Upper lobe of right lung (tissue), 1 donor: Measurements from ENCODE around the gene LAMC1. TPM values are rescaled to one million over a fixed set of nuclear protein-coding genes. Genes with fewer than 3 reads are reported as not detected.

ENCODE experiments used
- ATAC-seq: fragments of 200-7000 bp; cut with Tn5 transposase; one replicate; pipeline ENCODE4 v1.9.1; 2020; ENCODE audit warnings: mild to moderate bottlenecking, moderate library complexity
- DNase-seq: peaks from one replicate; pipeline ENCODE4 v3.0.0-alpha.2; 2020
- H3K27ac ChIP-seq: fragments of 200-600 bp; one replicate; pipeline ENCODE4 v1.8.0; 2022
- H3K27me3 ChIP-seq: fragments of 200-600 bp; one replicate; pipeline ENCODE4 v1.8.0; 2022; ENCODE audit warnings: mild to moderate bottlenecking
- H3K36me3 ChIP-seq: fragments of 200-600 bp; one replicate; pipeline ENCODE4 v1.8.0; 2022
- H3K4me1 ChIP-seq: fragments of 200-600 bp; one replicate; pipeline ENCODE4 v1.8.0; 2022
- H3K4me3 ChIP-seq: fragments of 200-600 bp; one replicate; pipeline ENCODE4 v1.8.0; 2022; ENCODE audit warnings: mild to moderate bottlenecking
- H3K9me3 ChIP-seq: fragments of 200-600 bp; one replicate; pipeline ENCODE4 v1.8.0; 2022
- CTCF ChIP-seq: fragments of 200-600 bp; IDR thresholded peaks from one replicate; pipeline ENCODE4 v1.8.0; 2022; ENCODE audit warnings: antibody characterized with exemption
- intact Hi-C: fragments of 100-400 bp; cut with DNase I; formaldehyde crosslinking; loops from one replicate; pipeline ENCODE4 v1.11.0; 2022
- total RNA-seq: library from RNA; stranded (reverse); fragmentation: NEBNext Ultra II Directional; extraction: Animal tissue kit (Norgen Biotek cat#: 25700); gene quantifications from one replicate; pipeline ENCODE4 v1.2.1, GENCODE V29; 2021
- donor health status: DM: no; HTN: yes; CAD: no; lungs with severe emphysema.

Gene LAMC1
- total RNA-seq, 1 donor from 2014 or later = 120 TPM

- Histone ChIP-seq H3K4me3 (no peak overlapping the region), H3K27ac (no peak overlapping the region), H3K36me3 (no peaks in the 10 kb centered on the region), H3K27me3 (no peaks in the 10 kb centered on the region), H3K9me3 (no peaks in the 10 kb centered on the region), H3K4me1 (peaks cover 31% of the 10 kb centered on the region)
- DNase-seq (no peak), ATAC-seq (no peak)
- intact Hi-C loops = no loop called here
- no peak for TF ChIP-seq CTCF
Measured at GRCh38 chr1:183077097-183077496, 53.9 kb downstream of the LAMC1 start.

GRCh38 chr1:183079712-183080388, 56.6 kb downstream of the LAMC1 start:
- no peak overlapping the region for H3K4me3 ChIP-seq
- peaks cover 11% of the 10 kb centered on the region for H3K4me1 ChIP-seq
- H3K27me3 ChIP-seq = no peaks in the 10 kb centered on the region
- TF ChIP-seq CTCF = no peak
- intact Hi-C loops = no loop called here
- H3K27ac ChIP-seq = no peak overlapping the region
- no peaks in the 10 kb centered on the region for H3K9me3 ChIP-seq
- H3K36me3 ChIP-seq = no peaks in the 10 kb centered on the region
- ATAC-seq = no peak
- DNase-seq = no peak

GRCh38 chr1:183080406-183080805, 57.2 kb downstream of the LAMC1 start:
- Histone ChIP-seq H3K27ac (no peak overlapping the region), H3K4me1 (peaks cover 11% of the 10 kb centered on the region), H3K36me3 (no peaks in the 10 kb centered on the region), H3K27me3 (no peaks in the 10 kb centered on the region), H3K9me3 (no peaks in the 10 kb centered on the region), H3K4me3 (no peak overlapping the region)
- intact Hi-C loops = no loop called here
- no peak for TF ChIP-seq CTCF
- no peak for ATAC-seq
- DNase-seq = no peak

- ATAC-seq = no peak
- DNase-seq = no peak
- Histone ChIP-seq H3K4me3 (no peak overlapping the region), H3K27me3 (no peaks in the 10 kb centered on the region), H3K36me3 (no peaks in the 10 kb centered on the region), H3K27ac (no peak overlapping the region), H3K9me3 (no peaks in the 10 kb centered on the region), H3K4me1 (peaks cover 11% of the 10 kb centered on the region)
- no peak for TF ChIP-seq CTCF
- intact Hi-C loops = no loop called here
Measured at GRCh38 chr1:183081402-183082120, 58.3 kb downstream of the LAMC1 start.

GRCh38 chr1:183082650-183083049, 59.4 kb downstream of the LAMC1 start:
- intact Hi-C loops = no loop called here
- Histone ChIP-seq H3K9me3 (no peaks in the 10 kb centered on the region), H3K4me1 (peaks cover 11% of the 10 kb centered on the region), H3K36me3 (no peaks in the 10 kb centered on the region), H3K27ac (no peak overlapping the region), H3K27me3 (no peaks in the 10 kb centered on the region), H3K4me3 (no peak overlapping the region)
- TF ChIP-seq CTCF = no peak
- DNase-seq (no peak), ATAC-seq (no peak)
